ENCODE data around the gene EGR2. TPM values are rescaled to one million over a fixed set of nuclear protein-coding genes. Genes with fewer than 3 reads are reported as not detected.

EGR2 gene
- polyA plus RNA-seq, 1 donor from 2014 or later = 1.7 TPM

DNA sequence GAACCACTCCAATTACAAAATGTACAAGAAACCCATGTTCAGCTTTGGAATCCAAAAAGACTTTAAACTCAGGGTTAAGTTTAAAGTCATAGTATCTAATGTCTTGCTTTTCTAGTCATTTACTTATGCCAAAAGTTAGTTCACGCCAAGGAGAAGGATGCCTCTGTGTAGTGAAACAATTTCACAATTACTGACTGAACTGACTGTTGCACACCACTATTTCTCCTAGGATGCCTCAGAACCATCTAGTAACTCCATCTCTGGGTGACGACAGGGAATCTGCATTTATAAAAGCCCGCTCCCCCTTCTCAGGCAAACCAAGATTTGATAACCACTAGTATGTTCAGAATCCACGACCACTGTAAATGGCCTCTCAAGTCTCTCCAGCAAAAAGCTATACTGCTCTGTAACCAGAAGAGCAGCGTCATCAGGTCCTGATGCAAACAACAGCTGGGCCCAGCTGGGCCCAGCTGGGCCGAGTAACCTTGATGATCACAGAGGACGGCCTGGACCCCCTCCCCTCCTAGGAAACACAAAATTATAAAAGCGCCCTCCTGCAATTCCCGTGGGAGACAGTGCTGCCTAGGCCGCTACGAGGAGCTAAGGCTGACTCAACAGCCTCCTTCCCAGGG, 12.3 kb downstream of the EGR2 start:
- Histone ChIP-seq H3K36me3 (ENCODE audit: insufficient read depth, low read length) (no peaks in the 10 kb centered on the region), H3K9ac (ENCODE audit: low read length) (peak overlapping the region; percentile 92), H3F3A (ENCODE audit: insufficient read depth, low read length, poor library complexity, severe bottlenecking) (peaks cover 2% of the 10 kb centered on the region), H2AFZ (ENCODE audit: low read depth, low read length) (peak overlapping the region; percentile 100), H3K4me2 (ENCODE audit: low read length) (peak overlapping the region; percentile 90), H4K20me1 (ENCODE audit: insufficient read depth) (peaks cover 10% of the 10 kb centered on the region), H3K27me3 (ENCODE audit: insufficient read depth, low read depth, low read length) (peaks cover 24% of the 10 kb centered on the region), H3K9me3 (ENCODE audit: low read length) (no peaks in the 10 kb centered on the region), H3K27ac (ENCODE audit: low read length) (peak overlapping the region; percentile 97), H3K79me2 (replicated peaks; ENCODE audit: insufficient read depth, low read length) (peaks cover 17% of the 10 kb centered on the region), H3K9me2 (ENCODE audit: insufficient read depth, low read length) (no peaks in the 10 kb centered on the region), H3K4me3 (ENCODE audit: low read length) (peak overlapping the region; percentile 93)
- no peak for TF ChIP-seq RAD21 (conservative IDR thresholded peaks at IDR 0.05)

DNA sequence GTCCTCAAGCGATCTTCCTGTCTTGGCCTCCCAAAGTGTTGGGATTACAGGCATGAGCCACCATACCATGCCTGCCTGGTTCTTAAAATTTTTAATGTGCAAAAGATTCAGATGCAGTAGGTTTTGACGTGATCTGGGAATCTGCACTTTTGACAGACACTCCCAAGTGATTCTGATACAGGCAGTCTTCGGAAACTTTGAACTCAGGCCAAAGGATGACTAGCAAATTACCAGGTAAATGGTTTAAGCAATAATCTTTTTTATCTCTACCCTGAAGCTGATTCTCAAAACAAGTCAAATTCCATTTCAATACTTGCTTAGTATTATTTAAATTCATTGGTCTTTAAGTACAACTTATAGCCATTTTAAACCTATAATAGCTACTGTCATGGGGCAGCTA, 14.3 kb downstream of the EGR2 start:
- H3K4me3 ChIP-seq (ENCODE audit: low read length) = no peak overlapping the region
- TF ChIP-seq EZH2 (IDR thresholded peaks at IDR 0.05; ENCODE audit: borderline replicate concordance, insufficient read depth, low read length, poor library complexity, severe bottlenecking) (no peak), MXI1 (conservative IDR thresholded peaks at IDR 0.05; ENCODE audit: poor library complexity, severe bottlenecking) (no peak), TAF1 (IDR thresholded peaks at IDR 0.05; ENCODE audit: low read depth) (no peak), SMC3 (conservative IDR thresholded peaks at IDR 0.05; ENCODE audit: poor library complexity) (no peak), RAD21 (conservative IDR thresholded peaks at IDR 0.05) (no peak), EP300 (conservative IDR thresholded peaks at IDR 0.05; ENCODE audit: poor library complexity, severe bottlenecking) (no peak), POLR2AphosphoS5 (IDR thresholded peaks at IDR 0.05) (no peak)
- TF ChIP-seq, protein P1, sequence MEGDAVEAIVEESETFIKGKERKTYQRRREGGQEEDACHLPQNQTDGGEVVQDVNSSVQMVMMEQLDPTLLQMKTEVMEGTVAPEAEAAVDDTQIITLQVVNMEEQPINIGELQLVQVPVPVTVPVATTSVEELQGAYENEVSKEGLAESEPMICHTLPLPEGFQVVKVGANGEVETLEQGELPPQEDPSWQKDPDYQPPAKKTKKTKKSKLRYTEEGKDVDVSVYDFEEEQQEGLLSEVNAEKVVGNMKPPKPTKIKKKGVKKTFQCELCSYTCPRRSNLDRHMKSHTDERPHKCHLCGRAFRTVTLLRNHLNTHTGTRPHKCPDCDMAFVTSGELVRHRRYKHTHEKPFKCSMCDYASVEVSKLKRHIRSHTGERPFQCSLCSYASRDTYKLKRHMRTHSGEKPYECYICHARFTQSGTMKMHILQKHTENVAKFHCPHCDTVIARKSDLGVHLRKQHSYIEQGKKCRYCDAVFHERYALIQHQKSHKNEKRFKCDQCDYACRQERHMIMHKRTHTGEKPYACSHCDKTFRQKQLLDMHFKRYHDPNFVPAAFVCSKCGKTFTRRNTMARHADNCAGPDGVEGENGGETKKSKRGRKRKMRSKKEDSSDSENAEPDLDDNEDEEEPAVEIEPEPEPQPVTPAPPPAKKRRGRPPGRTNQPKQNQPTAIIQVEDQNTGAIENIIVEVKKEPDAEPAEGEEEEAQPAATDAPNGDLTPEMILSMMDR (IDR thresholded peaks at IDR 0.05; ENCODE audit: poor library complexity, severe bottlenecking) = no peak
- TF ChIP-seq, protein P2, sequence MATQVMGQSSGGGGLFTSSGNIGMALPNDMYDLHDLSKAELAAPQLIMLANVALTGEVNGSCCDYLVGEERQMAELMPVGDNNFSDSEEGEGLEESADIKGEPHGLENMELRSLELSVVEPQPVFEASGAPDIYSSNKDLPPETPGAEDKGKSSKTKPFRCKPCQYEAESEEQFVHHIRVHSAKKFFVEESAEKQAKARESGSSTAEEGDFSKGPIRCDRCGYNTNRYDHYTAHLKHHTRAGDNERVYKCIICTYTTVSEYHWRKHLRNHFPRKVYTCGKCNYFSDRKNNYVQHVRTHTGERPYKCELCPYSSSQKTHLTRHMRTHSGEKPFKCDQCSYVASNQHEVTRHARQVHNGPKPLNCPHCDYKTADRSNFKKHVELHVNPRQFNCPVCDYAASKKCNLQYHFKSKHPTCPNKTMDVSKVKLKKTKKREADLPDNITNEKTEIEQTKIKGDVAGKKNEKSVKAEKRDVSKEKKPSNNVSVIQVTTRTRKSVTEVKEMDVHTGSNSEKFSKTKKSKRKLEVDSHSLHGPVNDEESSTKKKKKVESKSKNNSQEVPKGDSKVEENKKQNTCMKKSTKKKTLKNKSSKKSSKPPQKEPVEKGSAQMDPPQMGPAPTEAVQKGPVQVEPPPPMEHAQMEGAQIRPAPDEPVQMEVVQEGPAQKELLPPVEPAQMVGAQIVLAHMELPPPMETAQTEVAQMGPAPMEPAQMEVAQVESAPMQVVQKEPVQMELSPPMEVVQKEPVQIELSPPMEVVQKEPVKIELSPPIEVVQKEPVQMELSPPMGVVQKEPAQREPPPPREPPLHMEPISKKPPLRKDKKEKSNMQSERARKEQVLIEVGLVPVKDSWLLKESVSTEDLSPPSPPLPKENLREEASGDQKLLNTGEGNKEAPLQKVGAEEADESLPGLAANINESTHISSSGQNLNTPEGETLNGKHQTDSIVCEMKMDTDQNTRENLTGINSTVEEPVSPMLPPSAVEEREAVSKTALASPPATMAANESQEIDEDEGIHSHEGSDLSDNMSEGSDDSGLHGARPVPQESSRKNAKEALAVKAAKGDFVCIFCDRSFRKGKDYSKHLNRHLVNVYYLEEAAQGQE (IDR thresholded peaks at IDR 0.05; ENCODE audit: borderline replicate concordance) = no peak

More for the DNA sequence above, 14.3 kb downstream of the EGR2 start:
- Histone ChIP-seq H3F3A (ENCODE audit: insufficient read depth, low read length, poor library complexity, severe bottlenecking) (peaks cover 2% of the 10 kb centered on the region), H3K9me3 (ENCODE audit: low read length) (no peaks in the 10 kb centered on the region), H3K36me3 (ENCODE audit: insufficient read depth, low read length) (no peaks in the 10 kb centered on the region), H3K27ac (ENCODE audit: low read length) (no peak overlapping the region), H3K79me2 (replicated peaks; ENCODE audit: insufficient read depth, low read length) (peaks cover 8% of the 10 kb centered on the region), H4K20me1 (ENCODE audit: insufficient read depth) (peaks cover 8% of the 10 kb centered on the region), H2AFZ (ENCODE audit: low read depth, low read length) (no peak overlapping the region), H3K9me2 (ENCODE audit: insufficient read depth, low read length) (no peaks in the 10 kb centered on the region), H3K27me3 (ENCODE audit: insufficient read depth, low read depth, low read length) (peaks cover 41% of the 10 kb centered on the region), H3K9ac (ENCODE audit: low read length) (no peak overlapping the region), H3K4me2 (ENCODE audit: low read length) (no peak overlapping the region)

Data from neural cell (in vitro differentiated cells).